Natural killer cell (primary cell): ENCODE measurements around the gene YLPM1. TPM values are rescaled to one million over a fixed set of nuclear protein-coding genes. Genes with fewer than 3 reads are reported as not detected.

ENCODE experiments used
- ATAC-seq, 3 donors: fragments of 150-1000 bp in 2 of 3; fragments of 200-7000 bp in 1 of 3; cut with Tn5 transposase; 1 replicate in 1 of 3; 2 replicates in 2 of 3; pipeline ENCODE4 v1.10.0; 2021; ENCODE audit warnings: mild to moderate bottlenecking in 2 of 3, moderate library complexity in 2 of 3
- DNase-seq, 2 donors: peaks; one replicate each; pipeline versions ENCODE4 v3.0.0 to v3.0.0-alpha.2; 2013 to 2021; ENCODE audit warnings: mixed read lengths in 1 of 2
- H3K27ac ChIP-seq: one replicate; pipeline ENCODE4 v1.5.1; 2013; ENCODE audit warnings: mild to moderate bottlenecking, low read length
- H3K27me3 ChIP-seq: one replicate; pipeline ENCODE4 v1.6.1; 2013; ENCODE audit warnings: low read length; ENCODE audit not compliant: control insufficient read depth, insufficient read depth
- H3K36me3 ChIP-seq: one replicate; pipeline ENCODE4 v1.6.1; 2013; ENCODE audit warnings: low read length; ENCODE audit not compliant: control insufficient read depth, insufficient read depth
- H3K4me1 ChIP-seq: one replicate; pipeline ENCODE4 v1.6.1; 2013; ENCODE audit warnings: low read length; ENCODE audit not compliant: control insufficient read depth, insufficient read depth
- H3K4me3 ChIP-seq: one replicate; pipeline ENCODE4 v1.5.1; 2013; ENCODE audit warnings: low read length
- H3K9me3 ChIP-seq: one replicate; pipeline ENCODE4 v1.6.1; 2013; ENCODE audit warnings: low read length; ENCODE audit not compliant: control insufficient read depth, insufficient read depth
- H3K27ac Mint-ChIP-seq, 2 donors: one replicate each; pipeline ENCODE4 v1.8.0; 2022; ENCODE audit warnings: mild to moderate bottlenecking in 2 of 2, mixed read lengths in 2 of 2, moderate library complexity in 1 of 2
- H3K27me3 Mint-ChIP-seq, 2 donors: one replicate each; pipeline ENCODE4 v1.8.0; 2022; ENCODE audit warnings: low read depth in 2 of 2, mixed read lengths in 2 of 2
- H3K36me3 Mint-ChIP-seq: one replicate; pipeline ENCODE4 v1.8.0; 2022; ENCODE audit warnings: mixed read lengths
- H3K4me1 Mint-ChIP-seq, 2 donors: one replicate each; pipeline ENCODE4 v1.8.0; 2022; ENCODE audit warnings: mixed read lengths in 2 of 2
- H3K4me3 Mint-ChIP-seq: one replicate; pipeline ENCODE4 v1.8.0; 2022; ENCODE audit warnings: mild to moderate bottlenecking, moderate library complexity, mixed read lengths
- H3K9me3 Mint-ChIP-seq, 2 donors: one replicate each; pipeline ENCODE4 v1.8.0; 2022; ENCODE audit warnings: mixed read lengths in 2 of 2
- WGBS: methylation state at CpG from one replicate; pipeline ENCODE4 v1.1.7; 2013; ENCODE audit warnings: missing lambda C conversion rate; ENCODE audit not compliant: insufficient coverage; 5-methylcytosine and 5-hydroxymethylcytosine counted together
- intact Hi-C: fragments of 100-400 bp; cut with micrococcal nuclease; formaldehyde crosslinking; loops from one replicate; pipeline ENCODE4 v1.14.2; 2022
- total RNA-seq, 4 donors: library from RNA; stranded (reverse); fragments of 120-200 nt in 1 of 4; gene quantifications; one replicate each; pipeline versions ENCODE4 v1.2.3 to v1.2.4, GENCODE V29; 2013 to 2022
- TF ChIP-seq, protein P1 (sequence below): fragments of 200-600 bp; IDR thresholded peaks from one replicate; pipeline ENCODE4 v1.8.0; 2022; ENCODE audit warnings: antibody characterized with exemption

Gene YLPM1
- total RNA-seq, 3 donors from 2014 or later (not counting 1 experiment from before 2014, with no cell fraction given): 86.1 to 101 (median 93.3) TPM

DNA sequence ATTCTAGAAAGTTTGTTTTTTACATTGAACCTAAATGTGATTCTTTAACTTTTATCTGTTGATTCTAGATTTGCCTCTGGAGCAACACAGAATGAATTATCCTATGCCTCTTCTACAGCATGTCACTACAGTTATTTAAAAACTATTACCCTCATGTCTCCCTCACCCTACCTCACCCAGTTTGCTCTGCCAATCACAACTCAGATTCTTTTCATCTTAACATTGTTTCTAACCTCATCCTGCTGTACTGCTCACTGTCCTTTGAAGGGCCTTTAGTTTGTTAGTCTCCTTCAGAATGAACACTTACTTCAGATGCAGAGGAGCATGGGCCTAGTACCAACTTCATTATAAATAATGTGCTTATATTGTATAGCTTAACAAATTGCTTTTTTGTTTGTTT lies 21.5 kb downstream of the YLPM1 start:
- intact Hi-C loops: no loop called here

DNA sequence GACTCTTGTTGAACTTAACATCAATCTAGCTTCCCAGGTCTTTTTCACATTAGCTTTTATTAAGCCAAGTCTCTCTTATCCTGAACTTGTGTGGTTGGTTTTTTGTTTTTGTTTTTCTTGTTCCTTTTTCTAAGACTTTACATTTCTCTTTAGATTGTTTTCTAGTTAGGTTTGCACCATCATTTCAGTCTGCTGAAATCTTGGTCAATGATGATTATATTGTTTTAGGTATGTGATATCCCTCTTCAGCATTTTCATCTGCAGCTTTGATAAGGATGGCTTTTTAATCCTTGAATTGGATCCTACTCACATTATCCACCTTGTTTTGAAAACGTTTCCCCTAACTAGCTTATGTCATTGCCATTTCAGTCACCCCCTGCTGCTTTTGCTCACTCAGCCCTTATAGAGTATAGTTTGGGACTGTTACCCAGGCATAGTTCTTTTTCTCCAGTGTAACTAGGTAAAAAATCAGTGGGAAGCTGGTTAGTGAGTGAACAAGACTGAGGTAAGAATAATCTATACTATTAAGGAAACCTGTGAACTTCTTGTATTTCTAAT lies 22.0 kb downstream of the YLPM1 start:
- Histone ChIP-seq H3K4me1 (peaks cover 5% of the 10 kb centered on the region), H3K36me3 (peaks cover 57% of the 10 kb centered on the region), H3K27me3 (no peaks in the 10 kb centered on the region), H3K9me3 (no peaks in the 10 kb centered on the region), H3K4me3 (no peak overlapping the region), H3K27ac (no peak overlapping the region)
- Mint-ChIP-seq H3K27me3 (no peaks in the 10 kb centered on the region), H3K9me3 (no peaks in the 10 kb centered on the region), H3K36me3 (peaks cover 38% of the 10 kb centered on the region), H3K4me1 (peaks cover 23 to 31% of the 10 kb centered on the region in 2 donors), H3K4me3 (no peak overlapping the region), H3K27ac (peak overlapping the region; percentile 6 to 41)
- DNase-seq (no peak), ATAC-seq (no peak)
- intact Hi-C loops: no loop called here
- no CpG with 5 or more reads among the region's 1 CpG for WGBS
- TF ChIP-seq, protein P1, sequence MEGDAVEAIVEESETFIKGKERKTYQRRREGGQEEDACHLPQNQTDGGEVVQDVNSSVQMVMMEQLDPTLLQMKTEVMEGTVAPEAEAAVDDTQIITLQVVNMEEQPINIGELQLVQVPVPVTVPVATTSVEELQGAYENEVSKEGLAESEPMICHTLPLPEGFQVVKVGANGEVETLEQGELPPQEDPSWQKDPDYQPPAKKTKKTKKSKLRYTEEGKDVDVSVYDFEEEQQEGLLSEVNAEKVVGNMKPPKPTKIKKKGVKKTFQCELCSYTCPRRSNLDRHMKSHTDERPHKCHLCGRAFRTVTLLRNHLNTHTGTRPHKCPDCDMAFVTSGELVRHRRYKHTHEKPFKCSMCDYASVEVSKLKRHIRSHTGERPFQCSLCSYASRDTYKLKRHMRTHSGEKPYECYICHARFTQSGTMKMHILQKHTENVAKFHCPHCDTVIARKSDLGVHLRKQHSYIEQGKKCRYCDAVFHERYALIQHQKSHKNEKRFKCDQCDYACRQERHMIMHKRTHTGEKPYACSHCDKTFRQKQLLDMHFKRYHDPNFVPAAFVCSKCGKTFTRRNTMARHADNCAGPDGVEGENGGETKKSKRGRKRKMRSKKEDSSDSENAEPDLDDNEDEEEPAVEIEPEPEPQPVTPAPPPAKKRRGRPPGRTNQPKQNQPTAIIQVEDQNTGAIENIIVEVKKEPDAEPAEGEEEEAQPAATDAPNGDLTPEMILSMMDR: no peak

More for the DNA sequence above, 21.5 kb downstream of the YLPM1 start:
- H3K4me1 ChIP-seq: peaks cover 5% of the 10 kb centered on the region
- peaks cover 38% of the 10 kb centered on the region for H3K36me3 Mint-ChIP-seq
- TF ChIP-seq, protein P1: no peak
- H3K4me1 Mint-ChIP-seq: peaks cover 23 to 31% of the 10 kb centered on the region in 2 donors
- H3K27ac ChIP-seq: no peak overlapping the region
- H3K27me3 Mint-ChIP-seq: no peaks in the 10 kb centered on the region
- no peaks in the 10 kb centered on the region for H3K9me3 ChIP-seq
- H3K27ac Mint-ChIP-seq: peak overlapping the region; percentile 6 to 41
- no peak overlapping the region for H3K4me3 Mint-ChIP-seq
- H3K36me3 ChIP-seq: peaks cover 62% of the 10 kb centered on the region
- H3K9me3 Mint-ChIP-seq: no peaks in the 10 kb centered on the region
- ATAC-seq (no peak), DNase-seq (peak in 1 of 2 donors; percentile 40)
- no peak overlapping the region for H3K4me3 ChIP-seq
- no peaks in the 10 kb centered on the region for H3K27me3 ChIP-seq

GRCh38 chr14:74786796-74787315 lies 23.7 kb downstream of the YLPM1 start:
- Mint-ChIP-seq H3K4me1 (peaks cover 25 to 31% of the 10 kb centered on the region in 2 donors), H3K36me3 (peaks cover 36% of the 10 kb centered on the region), H3K4me3 (no peak overlapping the region), H3K27me3 (no peaks in the 10 kb centered on the region), H3K9me3 (no peaks in the 10 kb centered on the region), H3K27ac (peak overlapping the region in 1 of 2 donors; percentile 29)
- ATAC-seq (no peak), DNase-seq (no peak)
- no peaks in the 10 kb centered on the region for H3K9me3 ChIP-seq
- intact Hi-C loops: no loop called here
- peaks cover 40% of the 10 kb centered on the region for H3K36me3 ChIP-seq
- H3K27me3 ChIP-seq: no peaks in the 10 kb centered on the region
- WGBS: 97% methylated on average over 2 of the region's 2 CpGs
- no peak overlapping the region for H3K4me3 ChIP-seq
- H3K27ac ChIP-seq: no peak overlapping the region
- TF ChIP-seq, protein P1: no peak
- peaks cover 5% of the 10 kb centered on the region for H3K4me1 ChIP-seq
